ENCODE measurements around the gene GABRR3. TPM values are rescaled to one million over a fixed set of nuclear protein-coding genes. Genes with fewer than 3 reads are reported as not detected.

Gene GABRR3
- total RNA-seq, 1 donor from 2014 or later: not detected

DNA sequence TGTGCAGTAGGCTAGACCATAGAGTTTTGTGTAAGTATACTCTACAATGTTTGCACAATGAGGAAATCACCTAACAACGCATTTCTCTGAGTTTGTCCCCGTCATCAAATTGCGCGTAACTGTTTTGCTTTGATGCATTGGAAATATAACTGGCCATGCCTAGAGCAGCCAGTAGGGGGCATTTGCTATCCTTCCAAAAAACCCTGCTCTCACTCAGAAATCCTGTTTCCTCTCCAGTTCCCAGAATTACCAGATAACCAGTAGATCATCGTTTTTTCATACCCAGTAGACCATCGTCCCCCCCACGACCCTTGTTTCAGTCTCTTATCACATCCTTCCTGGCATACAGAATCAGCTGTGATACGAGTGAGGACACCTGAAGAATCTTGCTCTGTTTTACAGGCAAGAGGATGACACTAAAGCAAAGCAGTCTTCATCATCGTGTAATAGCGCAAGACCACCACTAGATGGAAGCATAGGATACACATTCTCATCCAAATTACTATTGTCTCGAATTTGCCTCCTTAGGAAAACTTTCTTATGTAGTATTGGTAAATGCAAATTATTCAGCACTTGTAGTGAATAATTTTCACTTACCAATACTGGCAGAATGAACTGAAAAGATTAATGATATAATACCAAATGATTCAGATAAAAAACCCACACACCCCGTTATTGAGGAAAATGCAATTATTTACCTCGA, 4.4 kb upstream of the GABRR3 start:
- Histone ChIP-seq H3K27ac (no peak overlapping the region), H3K4me3 (peak overlapping the region in 1 of 2 donors; percentile 48), H3K27me3 (no peaks in the 10 kb centered on the region), H3K36me3 (no peaks in the 10 kb centered on the region), H3K9me3 (peaks cover 0 to 6% of the 10 kb centered on the region in 2 donors), H3K4me1 (no peaks in the 10 kb centered on the region)
- TF ChIP-seq, protein P1, sequence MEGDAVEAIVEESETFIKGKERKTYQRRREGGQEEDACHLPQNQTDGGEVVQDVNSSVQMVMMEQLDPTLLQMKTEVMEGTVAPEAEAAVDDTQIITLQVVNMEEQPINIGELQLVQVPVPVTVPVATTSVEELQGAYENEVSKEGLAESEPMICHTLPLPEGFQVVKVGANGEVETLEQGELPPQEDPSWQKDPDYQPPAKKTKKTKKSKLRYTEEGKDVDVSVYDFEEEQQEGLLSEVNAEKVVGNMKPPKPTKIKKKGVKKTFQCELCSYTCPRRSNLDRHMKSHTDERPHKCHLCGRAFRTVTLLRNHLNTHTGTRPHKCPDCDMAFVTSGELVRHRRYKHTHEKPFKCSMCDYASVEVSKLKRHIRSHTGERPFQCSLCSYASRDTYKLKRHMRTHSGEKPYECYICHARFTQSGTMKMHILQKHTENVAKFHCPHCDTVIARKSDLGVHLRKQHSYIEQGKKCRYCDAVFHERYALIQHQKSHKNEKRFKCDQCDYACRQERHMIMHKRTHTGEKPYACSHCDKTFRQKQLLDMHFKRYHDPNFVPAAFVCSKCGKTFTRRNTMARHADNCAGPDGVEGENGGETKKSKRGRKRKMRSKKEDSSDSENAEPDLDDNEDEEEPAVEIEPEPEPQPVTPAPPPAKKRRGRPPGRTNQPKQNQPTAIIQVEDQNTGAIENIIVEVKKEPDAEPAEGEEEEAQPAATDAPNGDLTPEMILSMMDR (IDR thresholded peaks at IDR 0.05): peak; percentile 58 to 87 (median 71)
- intact Hi-C loops (cut with DNase I): loop anchor here (5.0 kb wide), 1 partner anchor 288 kb away; no protein-coding TSS in a partner anchor
- DNase-seq (ENCODE audit: low spot score in 2 of 2): peak in 1 of 2 donors; percentile 74

DNA sequence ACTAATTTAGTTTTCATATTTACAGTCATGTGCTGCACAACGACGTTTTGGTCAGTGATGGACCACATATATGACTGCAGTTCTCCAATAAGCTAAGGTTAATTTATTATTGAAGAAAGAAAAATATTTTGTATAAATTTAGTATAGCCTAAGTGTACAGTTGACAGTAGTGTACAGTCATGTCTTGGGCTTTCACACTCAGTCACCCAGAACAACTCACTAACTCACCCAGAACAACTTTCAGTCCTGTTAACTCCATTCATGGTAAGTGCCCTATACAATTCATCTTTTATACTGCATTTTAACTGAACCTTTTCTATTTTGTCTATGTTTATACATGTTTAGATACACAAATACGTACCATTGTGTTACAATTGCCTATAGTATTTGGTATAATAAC, 3.8 kb upstream of the GABRR3 start:
- intact Hi-C loops (cut with DNase I): no loop called here
- Histone ChIP-seq H3K36me3 (no peaks in the 10 kb centered on the region), H3K4me3 (no peak overlapping the region), H3K4me1 (no peaks in the 10 kb centered on the region), H3K27me3 (no peaks in the 10 kb centered on the region), H3K27ac (no peak overlapping the region), H3K9me3 (peaks cover 0 to 6% of the 10 kb centered on the region in 2 donors)
- DNase-seq (ENCODE audit: low spot score in 2 of 2): no peak
- TF ChIP-seq, protein P1 (IDR thresholded peaks at IDR 0.05): no peak

DNA sequence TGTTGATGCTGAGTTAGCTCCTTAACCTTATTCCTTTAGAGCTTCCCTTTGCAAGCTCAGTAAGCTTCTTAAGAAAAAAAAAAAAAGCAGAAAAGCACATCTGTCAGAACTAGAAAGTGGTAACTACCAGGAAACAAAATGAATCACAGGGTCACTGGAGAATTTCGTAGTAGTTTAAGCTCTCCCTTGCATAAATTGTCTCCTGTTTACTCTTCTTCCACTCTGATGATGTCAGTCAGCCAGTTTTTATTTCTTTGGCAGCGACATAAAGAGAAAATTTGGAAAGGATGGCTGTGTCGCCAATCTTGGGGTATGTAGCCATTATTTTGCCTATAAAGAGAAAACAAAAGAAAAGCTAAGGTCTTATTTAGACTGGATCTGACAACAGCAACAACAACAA, 3.2 kb upstream of the GABRR3 start:
- no peaks in the 10 kb centered on the region for H3K27me3 ChIP-seq
- TF ChIP-seq, protein P1 (IDR thresholded peaks at IDR 0.05): no peak
- intact Hi-C loops (cut with DNase I): no loop called here
- peaks cover 0 to 6% of the 10 kb centered on the region in 2 donors for H3K9me3 ChIP-seq
- DNase-seq (ENCODE audit: low spot score in 2 of 2): no peak
- H3K27ac ChIP-seq: no peak overlapping the region
- H3K36me3 ChIP-seq: no peaks in the 10 kb centered on the region
- no peak overlapping the region for H3K4me3 ChIP-seq
- H3K4me1 ChIP-seq: no peaks in the 10 kb centered on the region

DNA sequence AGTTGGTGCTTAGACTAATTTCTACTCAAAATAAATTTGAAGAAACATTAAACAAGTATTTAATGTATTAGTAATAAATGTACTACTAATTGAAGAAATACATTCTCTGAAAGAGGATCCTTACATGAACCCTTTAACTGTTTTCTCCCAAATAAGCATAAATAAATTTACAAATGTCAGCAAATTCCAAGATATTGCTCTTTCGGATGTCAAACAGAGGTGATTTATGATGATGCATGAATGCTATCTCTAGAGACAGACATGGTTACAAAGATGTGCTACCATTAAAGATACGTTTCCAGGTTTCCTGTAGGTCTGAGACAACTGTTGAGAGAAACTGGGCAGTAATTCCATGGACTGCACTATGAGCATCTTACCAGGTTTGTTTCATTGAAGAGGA, 629 bp downstream of the GABRR3 start:
- H3K4me1 ChIP-seq: no peaks in the 10 kb centered on the region
- no peaks in the 10 kb centered on the region for H3K27me3 ChIP-seq
- TF ChIP-seq, protein P1 (IDR thresholded peaks at IDR 0.05): no peak
- H3K27ac ChIP-seq: no peak overlapping the region
- no peaks in the 10 kb centered on the region for H3K9me3 ChIP-seq
- H3K36me3 ChIP-seq: no peaks in the 10 kb centered on the region
- no peak for DNase-seq (ENCODE audit: low spot score in 2 of 2)
- intact Hi-C loops (cut with DNase I): no loop called here
- H3K4me3 ChIP-seq: no peak overlapping the region

DNA sequence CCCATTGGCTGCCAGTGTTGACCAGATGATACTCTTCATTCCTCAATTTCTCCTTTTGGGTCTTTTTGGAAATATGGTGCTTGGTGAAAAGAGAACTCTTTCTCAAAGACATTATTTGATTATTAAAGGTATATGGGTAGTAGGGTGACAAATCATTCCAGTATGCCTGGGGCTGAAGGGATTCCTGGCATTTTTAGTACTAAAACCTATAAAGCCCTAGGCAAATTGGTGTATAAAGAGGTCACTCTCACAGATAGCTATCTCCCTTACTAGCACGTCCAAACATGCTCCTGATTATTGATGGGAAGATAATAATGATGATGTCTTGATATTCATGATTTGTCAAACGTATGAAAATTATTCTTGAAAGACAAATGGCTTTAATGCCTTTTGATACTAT, 1.1 kb downstream of the GABRR3 start:
- Histone ChIP-seq H3K4me1 (no peaks in the 10 kb centered on the region), H3K36me3 (no peaks in the 10 kb centered on the region), H3K9me3 (no peaks in the 10 kb centered on the region), H3K4me3 (no peak overlapping the region), H3K27me3 (no peaks in the 10 kb centered on the region), H3K27ac (no peak overlapping the region)
- intact Hi-C loops (cut with DNase I): no loop called here
- TF ChIP-seq, protein P1 (IDR thresholded peaks at IDR 0.05): no peak
- no peak for DNase-seq (ENCODE audit: low spot score in 2 of 2)
